A549 (cell line): ENCODE results near the gene PIP4K2A.

Source experiments
- EHF ChIP-seq: fragments of 250-450 bp; sonication (Bioruptor Pico); IDR thresholded peaks from 2 replicates; pipeline ENCODE4 v1.5.0; 2020; ENCODE audit warnings: mild to moderate bottlenecking
- FOSL2 ChIP-seq, 2 experiments: fragments of 450-650 bp in 1 of 2; fragments of >200 bp in 1 of 2; sonication (Bioruptor Twin) in 1 of 2; formaldehyde crosslinking; IDR thresholded peaks; 2 replicates each; pipeline versions ENCODE4 v1.5.0 to v1.6.1; 2016 to 2020; ENCODE audit warnings: mild to moderate bottlenecking in 1 of 2, moderate library complexity in 1 of 2
- HDAC2 ChIP-seq: fragments of 200-600 bp; sonication (generic); IDR thresholded peaks from 2 replicates; pipeline ENCODE4 v1.6.1; 2016
- MAFK ChIP-seq: fragments of 450-650 bp; IDR thresholded peaks from 2 replicates; pipeline ENCODE4 v1.6.1; 2014; ENCODE audit not compliant: partially characterized antibody
- MAZ ChIP-seq: fragments of 150-350 bp; IDR thresholded peaks from 2 replicates; pipeline ENCODE4 v1.6.1; 2014; ENCODE audit warnings: antibody characterized with exemption, low read depth, low read length, borderline replicate concordance
- MYC ChIP-seq: IDR thresholded peaks from 2 replicates; pipeline ENCODE4 v1.6.1; 2012; ENCODE audit warnings: mild to moderate bottlenecking, inconsistent platforms, low read length, improper control_type of control experiment, borderline replicate concordance
- POLR2A ChIP-seq: IDR thresholded peaks from 2 replicates; pipeline ENCODE4 v1.6.1; 2012; ENCODE audit warnings: mild to moderate bottlenecking, low read length
- TF ChIP-seq, protein P1 (sequence below): fragments of 450-650 bp; IDR thresholded peaks from 2 replicates; pipeline ENCODE4 v1.6.1; 2014; ENCODE audit warnings: antibody characterized with exemption
- TF ChIP-seq, protein P2 (sequence below): fragments of >200 bp; sonication (Bioruptor Twin); formaldehyde crosslinking; IDR thresholded peaks from 3 replicates; pipeline ENCODE4 v1.5.1; 2016
- TF ChIP-seq, protein P3 (sequence below): IDR thresholded peaks from 2 replicates; pipeline ENCODE4 v1.6.1; 2012
- TF ChIP-seq, protein P4 (sequence below): fragments of 200-600 bp; sonication (generic); IDR thresholded peaks from 2 replicates; pipeline ENCODE4 v1.6.1; 2016; ENCODE audit warnings: antibody characterized with exemption, mild to moderate bottlenecking, moderate library complexity

DNA sequence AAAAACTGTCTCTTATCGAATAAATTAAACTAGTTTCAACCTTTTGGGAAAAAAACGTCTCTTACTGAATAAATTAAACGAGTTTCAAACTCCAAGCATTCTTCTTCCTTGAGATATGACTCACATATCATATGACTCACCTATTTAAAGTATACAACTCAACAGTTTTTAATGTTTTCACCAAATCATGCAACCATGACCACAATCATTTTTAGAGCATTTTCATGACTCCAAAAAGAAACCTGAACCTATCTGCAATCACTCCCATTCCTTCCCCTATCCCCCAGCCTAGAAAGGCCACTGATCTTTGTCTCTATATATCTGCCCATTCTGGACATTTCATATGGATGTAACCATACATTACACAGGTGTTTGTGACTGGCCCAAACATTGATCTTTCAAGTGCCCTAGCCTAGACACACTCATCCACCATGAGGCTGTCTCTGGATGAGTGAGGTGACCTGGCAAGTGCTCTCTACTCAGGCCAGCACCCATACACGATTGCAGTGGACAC lies 115.3 kb downstream of the PIP4K2A start:
- TF ChIP-seq FOSL2 (IDR thresholded peaks at IDR 0.05) (peak; percentile 66), FOSL2 (CRISPR knock-in tag; IDR thresholded peaks at IDR 0.05) (peak; percentile 92), HDAC2 (no peak), POLR2A (no peak), MYC (no peak), MAZ (no peak), MAFK (no peak), EHF (CRISPR knock-in tag) (no peak)
- TF ChIP-seq, protein P1, sequence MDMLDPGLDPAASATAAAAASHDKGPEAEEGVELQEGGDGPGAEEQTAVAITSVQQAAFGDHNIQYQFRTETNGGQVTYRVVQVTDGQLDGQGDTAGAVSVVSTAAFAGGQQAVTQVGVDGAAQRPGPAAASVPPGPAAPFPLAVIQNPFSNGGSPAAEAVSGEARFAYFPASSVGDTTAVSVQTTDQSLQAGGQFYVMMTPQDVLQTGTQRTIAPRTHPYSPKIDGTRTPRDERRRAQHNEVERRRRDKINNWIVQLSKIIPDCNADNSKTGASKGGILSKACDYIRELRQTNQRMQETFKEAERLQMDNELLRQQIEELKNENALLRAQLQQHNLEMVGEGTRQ: no peak
- TF ChIP-seq, protein P2, sequence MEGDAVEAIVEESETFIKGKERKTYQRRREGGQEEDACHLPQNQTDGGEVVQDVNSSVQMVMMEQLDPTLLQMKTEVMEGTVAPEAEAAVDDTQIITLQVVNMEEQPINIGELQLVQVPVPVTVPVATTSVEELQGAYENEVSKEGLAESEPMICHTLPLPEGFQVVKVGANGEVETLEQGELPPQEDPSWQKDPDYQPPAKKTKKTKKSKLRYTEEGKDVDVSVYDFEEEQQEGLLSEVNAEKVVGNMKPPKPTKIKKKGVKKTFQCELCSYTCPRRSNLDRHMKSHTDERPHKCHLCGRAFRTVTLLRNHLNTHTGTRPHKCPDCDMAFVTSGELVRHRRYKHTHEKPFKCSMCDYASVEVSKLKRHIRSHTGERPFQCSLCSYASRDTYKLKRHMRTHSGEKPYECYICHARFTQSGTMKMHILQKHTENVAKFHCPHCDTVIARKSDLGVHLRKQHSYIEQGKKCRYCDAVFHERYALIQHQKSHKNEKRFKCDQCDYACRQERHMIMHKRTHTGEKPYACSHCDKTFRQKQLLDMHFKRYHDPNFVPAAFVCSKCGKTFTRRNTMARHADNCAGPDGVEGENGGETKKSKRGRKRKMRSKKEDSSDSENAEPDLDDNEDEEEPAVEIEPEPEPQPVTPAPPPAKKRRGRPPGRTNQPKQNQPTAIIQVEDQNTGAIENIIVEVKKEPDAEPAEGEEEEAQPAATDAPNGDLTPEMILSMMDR: no peak
- TF ChIP-seq, protein P3, sequence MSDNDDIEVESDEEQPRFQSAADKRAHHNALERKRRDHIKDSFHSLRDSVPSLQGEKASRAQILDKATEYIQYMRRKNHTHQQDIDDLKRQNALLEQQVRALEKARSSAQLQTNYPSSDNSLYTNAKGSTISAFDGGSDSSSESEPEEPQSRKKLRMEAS: no peak
- TF ChIP-seq, protein P4, sequence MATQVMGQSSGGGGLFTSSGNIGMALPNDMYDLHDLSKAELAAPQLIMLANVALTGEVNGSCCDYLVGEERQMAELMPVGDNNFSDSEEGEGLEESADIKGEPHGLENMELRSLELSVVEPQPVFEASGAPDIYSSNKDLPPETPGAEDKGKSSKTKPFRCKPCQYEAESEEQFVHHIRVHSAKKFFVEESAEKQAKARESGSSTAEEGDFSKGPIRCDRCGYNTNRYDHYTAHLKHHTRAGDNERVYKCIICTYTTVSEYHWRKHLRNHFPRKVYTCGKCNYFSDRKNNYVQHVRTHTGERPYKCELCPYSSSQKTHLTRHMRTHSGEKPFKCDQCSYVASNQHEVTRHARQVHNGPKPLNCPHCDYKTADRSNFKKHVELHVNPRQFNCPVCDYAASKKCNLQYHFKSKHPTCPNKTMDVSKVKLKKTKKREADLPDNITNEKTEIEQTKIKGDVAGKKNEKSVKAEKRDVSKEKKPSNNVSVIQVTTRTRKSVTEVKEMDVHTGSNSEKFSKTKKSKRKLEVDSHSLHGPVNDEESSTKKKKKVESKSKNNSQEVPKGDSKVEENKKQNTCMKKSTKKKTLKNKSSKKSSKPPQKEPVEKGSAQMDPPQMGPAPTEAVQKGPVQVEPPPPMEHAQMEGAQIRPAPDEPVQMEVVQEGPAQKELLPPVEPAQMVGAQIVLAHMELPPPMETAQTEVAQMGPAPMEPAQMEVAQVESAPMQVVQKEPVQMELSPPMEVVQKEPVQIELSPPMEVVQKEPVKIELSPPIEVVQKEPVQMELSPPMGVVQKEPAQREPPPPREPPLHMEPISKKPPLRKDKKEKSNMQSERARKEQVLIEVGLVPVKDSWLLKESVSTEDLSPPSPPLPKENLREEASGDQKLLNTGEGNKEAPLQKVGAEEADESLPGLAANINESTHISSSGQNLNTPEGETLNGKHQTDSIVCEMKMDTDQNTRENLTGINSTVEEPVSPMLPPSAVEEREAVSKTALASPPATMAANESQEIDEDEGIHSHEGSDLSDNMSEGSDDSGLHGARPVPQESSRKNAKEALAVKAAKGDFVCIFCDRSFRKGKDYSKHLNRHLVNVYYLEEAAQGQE: no peak
